Measurements from ENCODE around the gene ATCAY. TPM values are rescaled to one million over a fixed set of nuclear protein-coding genes. Genes with fewer than 3 reads are reported as not detected.

Gene ATCAY, protein sequence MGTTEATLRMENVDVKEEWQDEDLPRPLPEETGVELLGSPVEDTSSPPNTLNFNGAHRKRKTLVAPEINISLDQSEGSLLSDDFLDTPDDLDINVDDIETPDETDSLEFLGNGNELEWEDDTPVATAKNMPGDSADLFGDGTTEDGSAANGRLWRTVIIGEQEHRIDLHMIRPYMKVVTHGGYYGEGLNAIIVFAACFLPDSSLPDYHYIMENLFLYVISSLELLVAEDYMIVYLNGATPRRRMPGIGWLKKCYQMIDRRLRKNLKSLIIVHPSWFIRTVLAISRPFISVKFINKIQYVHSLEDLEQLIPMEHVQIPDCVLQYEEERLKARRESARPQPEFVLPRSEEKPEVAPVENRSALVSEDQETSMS
- total RNA-seq, result not detected in 2 replicates

DNA sequence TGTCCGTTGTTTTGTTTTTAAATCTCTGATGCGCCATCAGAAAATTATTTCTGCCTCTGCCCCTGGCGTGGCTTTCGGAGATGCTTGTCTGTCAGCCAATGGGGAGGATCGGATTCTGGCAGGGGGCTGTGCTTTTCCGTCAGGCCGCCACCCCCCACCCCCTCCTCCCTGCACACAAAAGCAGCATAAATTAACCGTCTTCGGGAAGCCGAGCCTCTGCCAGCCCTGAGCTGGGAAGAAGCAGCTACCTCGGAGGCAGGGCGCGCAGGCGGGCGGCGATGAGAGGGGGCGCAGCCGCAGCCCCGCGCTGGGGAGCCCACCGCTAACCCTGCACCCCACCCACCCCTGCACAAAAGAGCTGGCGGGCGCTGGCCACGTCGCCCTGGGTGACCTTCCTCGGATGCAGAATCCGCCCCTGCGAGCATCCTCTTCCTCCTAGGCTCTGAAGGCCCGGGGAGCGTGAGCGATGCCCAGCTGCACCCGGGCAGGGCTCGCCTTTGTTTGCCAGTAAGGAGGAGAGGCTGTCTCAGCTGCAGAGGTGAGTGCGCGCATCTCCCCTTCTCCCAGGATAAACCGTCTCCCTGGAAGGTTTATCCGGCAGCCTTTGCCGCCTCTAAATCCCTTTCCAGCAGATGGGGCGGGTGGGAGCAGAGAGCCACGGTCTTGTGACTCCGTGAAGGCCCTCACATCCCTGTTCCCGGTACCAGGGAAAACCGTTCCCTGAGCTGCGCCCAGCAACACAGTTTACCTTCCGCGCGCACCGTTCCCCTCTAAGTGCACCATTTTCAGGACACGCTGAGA, at the start of gene ATCAY:
TSS of gene ATCAY (plus strand) at position 215 of the 801 bp plus-strand sequence. CDS start 5,083 bp downstream, outside the sequence.

DNA sequence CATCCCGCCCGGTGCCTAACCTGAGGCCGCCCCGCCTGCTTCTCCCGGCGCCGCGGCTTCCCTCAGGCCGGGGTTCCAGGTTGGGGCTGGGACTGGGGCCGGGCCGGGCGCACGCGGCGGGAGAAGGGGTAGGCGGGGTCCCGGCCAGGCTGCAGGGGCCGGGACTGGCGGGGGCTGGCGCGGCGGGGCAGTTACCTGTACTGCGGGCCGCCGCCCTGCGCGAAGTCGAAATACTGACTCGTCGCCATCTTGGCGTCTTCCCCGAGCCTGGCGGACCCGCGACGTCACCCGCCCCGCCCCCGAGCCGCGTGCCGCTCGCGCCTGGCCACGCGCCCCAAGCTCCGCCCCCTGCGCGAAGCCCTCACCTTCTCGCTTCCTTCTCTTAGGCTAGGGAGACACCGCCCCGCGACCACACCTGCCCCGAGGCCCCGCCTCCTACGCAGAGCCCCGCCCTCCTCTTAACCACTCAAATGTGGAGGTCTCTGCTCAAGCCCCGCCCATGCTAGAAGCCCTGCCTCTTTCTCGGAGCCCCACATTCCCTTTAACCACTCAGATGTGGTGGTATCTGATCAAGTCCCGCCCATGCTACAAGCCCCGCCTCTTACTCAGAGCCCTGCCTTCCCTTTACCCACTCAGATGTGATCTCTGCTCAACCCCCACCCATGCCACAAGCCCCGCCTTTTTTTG, 11.6 kb upstream of the ATCAY start, which contains the start of gene ZFR2:
TSS of gene ZFR2 (minus strand) at position 269 of the 687 bp plus-strand sequence. CDS start at position 248, 21 bp downstream.

GRCh38 chr19:3932931-3933810, 52.7 kb downstream of the ATCAY start, which contains the start of gene NMRK2:
NMRK2 (plus strand) TSS chr19:3933069; CDS start chr19:3933672, 603 bp downstream.

DNA sequence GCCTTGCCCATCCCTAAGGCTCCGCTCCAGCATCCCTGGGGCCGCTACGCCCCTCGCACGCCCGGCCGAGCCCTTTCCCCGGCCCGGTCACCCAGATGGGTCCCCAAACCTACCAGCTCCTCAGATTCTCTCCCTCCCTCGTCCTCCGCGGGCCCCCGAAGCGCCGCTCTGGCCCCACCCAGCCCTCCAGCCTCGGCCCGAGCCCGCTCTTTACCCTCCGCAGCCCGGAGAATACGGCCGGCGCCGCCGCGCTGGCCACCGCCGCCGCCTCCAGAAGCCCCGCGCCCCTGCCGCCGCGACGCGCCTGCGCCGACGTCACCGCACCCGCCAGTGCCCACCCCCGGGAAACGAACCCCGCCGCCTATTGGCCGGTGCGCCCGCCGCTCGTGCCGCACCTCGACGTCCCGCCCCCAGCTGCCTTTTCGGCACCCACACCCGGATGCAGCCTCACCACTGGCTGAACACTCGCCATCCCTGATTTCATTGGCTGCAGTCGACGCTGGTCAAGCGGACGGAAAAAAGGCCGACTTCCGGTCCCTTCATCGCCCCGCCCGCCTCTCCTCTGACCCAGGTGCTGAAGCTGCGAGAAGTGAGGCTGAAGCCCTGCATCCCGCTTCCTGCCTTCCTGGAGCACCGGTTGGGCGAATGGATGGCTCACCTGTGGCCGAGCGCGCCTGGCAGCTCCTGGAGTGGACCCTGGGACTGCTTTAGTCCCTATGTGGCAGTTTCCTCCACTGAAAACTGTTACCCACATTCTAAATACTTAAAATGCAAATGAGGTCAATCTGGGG, 90.5 kb downstream of the ATCAY start, which contains the start of gene DAPK3:
TSS of gene DAPK3 (minus strand) at position 292 of the 791 bp plus-strand sequence. CDS start 1,364 bp downstream, outside the sequence.

Other genes with a start within 250 kb of the ATCAY start
- 17.2 and 19.8 TPM in 2 replicates for gene PIP5K1C, start 180.2 kb upstream of the ATCAY start, total RNA-seq
- not detected in 2 replicates for gene TJP3, start 172.3 kb upstream of the ATCAY start, total RNA-seq
- gene APBA3, start 119.0 kb upstream of the ATCAY start, total RNA-seq, result 16.9 and 22.0 TPM in 2 replicates
- 61.7 and 89.7 TPM in 2 replicates for gene MRPL54, start 118.0 kb upstream of the ATCAY start, total RNA-seq
- not detected in 2 replicates for gene RAX2, start 108.5 kb upstream of the ATCAY start, total RNA-seq
- gene MATK, start 94.3 kb upstream of the ATCAY start, total RNA-seq, result not detected in 2 replicates
- not detected in 2 replicates for gene ZFR2, start 11.6 kb upstream of the ATCAY start, total RNA-seq
- not detected in 2 replicates for gene NMRK2, start 52.4 kb downstream of the ATCAY start, total RNA-seq
- gene DAPK3, start 90.4 kb downstream of the ATCAY start, total RNA-seq, result 200 and 204 TPM in 2 replicates
- gene EEF2, start 104.8 kb downstream of the ATCAY start, total RNA-seq, result 1,310 and 2,319 TPM in 2 replicates
- gene PIAS4, start 127.1 kb downstream of the ATCAY start, total RNA-seq, result 17.9 and 24.2 TPM in 2 replicates
- gene ZBTB7A, start 186.2 kb downstream of the ATCAY start, total RNA-seq, result 11.4 and 12.8 TPM in 2 replicates
- 105 and 171 TPM in 2 replicates for gene MAP2K2, start 243.4 kb downstream of the ATCAY start, total RNA-seq

Data from epithelial cell of umbilical artery (primary cell).